CD8-positive, alpha-beta memory T cell (primary cell): ENCODE data around the gene COQ4. TPM values are rescaled to one million over a fixed set of nuclear protein-coding genes. Genes with fewer than 3 reads are reported as not detected.

Source experiments
- CTCF ChIA-PET: fragments of 350-600 bp; sonication (Branson Sonifier 250); formaldehyde crosslinking; loops from one replicate; lab custom pipeline; 2021; ENCODE audit warnings: antibody characterized with exemption; lab: Charles Lee
- POLR2A ChIA-PET: fragments of 350-600 bp; sonication (Branson Sonifier 250); formaldehyde crosslinking; loops from one replicate; lab custom pipeline; 2021; ENCODE audit warnings: antibody characterized with exemption; lab: Charles Lee
- DNase-seq, 5 donors: peaks; one replicate each; pipeline versions ENCODE4 v3.0.0 to v3.0.0-alpha.2; 2020 to 2022; ENCODE audit warnings: mixed read lengths in 1 of 5
- H3K27ac ChIP-seq: one replicate; pipeline ENCODE4 v1.7.0; 2013; ENCODE audit warnings: low read depth, mild to moderate bottlenecking, low read length, moderate library complexity
- H3K27me3 ChIP-seq: 2 replicates; pipeline ENCODE4 v1.7.0; 2013; ENCODE audit warnings: low read length, mild to moderate bottlenecking; ENCODE audit not compliant: insufficient read depth, poor library complexity, severe bottlenecking
- H3K36me3 ChIP-seq: 2 replicates; pipeline ENCODE4 v1.7.0; 2013; ENCODE audit warnings: mild to moderate bottlenecking, low read length, moderate library complexity; ENCODE audit not compliant: insufficient read depth
- H3K4me1 ChIP-seq: 2 replicates; pipeline ENCODE4 v1.7.0; 2013; ENCODE audit warnings: mild to moderate bottlenecking, low read length, moderate library complexity; ENCODE audit not compliant: insufficient read depth
- H3K4me3 ChIP-seq: 2 replicates; pipeline ENCODE4 v1.7.0; 2013; ENCODE audit warnings: mild to moderate bottlenecking, low read length
- H3K9me3 ChIP-seq: 2 replicates; pipeline ENCODE4 v1.7.0; 2013; ENCODE audit warnings: mild to moderate bottlenecking, low read length
- H3K27ac Mint-ChIP-seq, 8 donors: one replicate each; pipeline ENCODE4 v1.8.0; 2020 to 2021; ENCODE audit warnings: mixed read lengths in 8 of 8, mild to moderate bottlenecking in 6 of 8, inconsistent platforms in 3 of 8, moderate library complexity in 3 of 8
- H3K27me3 Mint-ChIP-seq, 2 donors: one replicate each; pipeline ENCODE4 v1.8.0; 2020 to 2021; ENCODE audit warnings: mixed read lengths in 2 of 2, mild to moderate bottlenecking in 1 of 2, moderate library complexity in 1 of 2
- H3K36me3 Mint-ChIP-seq, 3 donors: one replicate each; pipeline ENCODE4 v1.8.0; 2020 to 2021; ENCODE audit warnings: mixed read lengths in 3 of 3, inconsistent platforms in 1 of 3, mild to moderate bottlenecking in 1 of 3
- H3K4me1 Mint-ChIP-seq, 3 donors: one replicate each; pipeline ENCODE4 v1.8.0; 2020 to 2021; ENCODE audit warnings: mixed read lengths in 3 of 3, inconsistent platforms in 1 of 3, mild to moderate bottlenecking in 1 of 3
- H3K4me3 Mint-ChIP-seq, 7 donors: one replicate each; pipeline ENCODE4 v1.8.0; 2020 to 2021; ENCODE audit warnings: mixed read lengths in 7 of 7, mild to moderate bottlenecking in 6 of 7, moderate library complexity in 4 of 7, inconsistent platforms in 2 of 7
- H3K9me3 Mint-ChIP-seq, 5 donors: one replicate each; pipeline ENCODE4 v1.8.0; 2020 to 2022; ENCODE audit warnings: mixed read lengths in 5 of 5, mild to moderate bottlenecking in 3 of 5, moderate library complexity in 2 of 5, inconsistent platforms in 1 of 5
- polyA plus RNA-seq: library from polyadenylated mRNA; unstranded; fragments of 300-500 nt; fragmentation: Illumina TruSeq; gene quantifications from one replicate; pipeline ENCODE4 v1.2.3, GENCODE V29; 2021
- total RNA-seq, 2 experiments: library from RNA; stranded (reverse); gene quantifications; one replicate each; pipeline ENCODE4 v1.2.3, GENCODE V29; 2021

COQ4 gene
- total and polyA plus RNA-seq, 3 experiments from 2014 or later, result 36.9 to 56.9 (median 51.1) TPM

DNA sequence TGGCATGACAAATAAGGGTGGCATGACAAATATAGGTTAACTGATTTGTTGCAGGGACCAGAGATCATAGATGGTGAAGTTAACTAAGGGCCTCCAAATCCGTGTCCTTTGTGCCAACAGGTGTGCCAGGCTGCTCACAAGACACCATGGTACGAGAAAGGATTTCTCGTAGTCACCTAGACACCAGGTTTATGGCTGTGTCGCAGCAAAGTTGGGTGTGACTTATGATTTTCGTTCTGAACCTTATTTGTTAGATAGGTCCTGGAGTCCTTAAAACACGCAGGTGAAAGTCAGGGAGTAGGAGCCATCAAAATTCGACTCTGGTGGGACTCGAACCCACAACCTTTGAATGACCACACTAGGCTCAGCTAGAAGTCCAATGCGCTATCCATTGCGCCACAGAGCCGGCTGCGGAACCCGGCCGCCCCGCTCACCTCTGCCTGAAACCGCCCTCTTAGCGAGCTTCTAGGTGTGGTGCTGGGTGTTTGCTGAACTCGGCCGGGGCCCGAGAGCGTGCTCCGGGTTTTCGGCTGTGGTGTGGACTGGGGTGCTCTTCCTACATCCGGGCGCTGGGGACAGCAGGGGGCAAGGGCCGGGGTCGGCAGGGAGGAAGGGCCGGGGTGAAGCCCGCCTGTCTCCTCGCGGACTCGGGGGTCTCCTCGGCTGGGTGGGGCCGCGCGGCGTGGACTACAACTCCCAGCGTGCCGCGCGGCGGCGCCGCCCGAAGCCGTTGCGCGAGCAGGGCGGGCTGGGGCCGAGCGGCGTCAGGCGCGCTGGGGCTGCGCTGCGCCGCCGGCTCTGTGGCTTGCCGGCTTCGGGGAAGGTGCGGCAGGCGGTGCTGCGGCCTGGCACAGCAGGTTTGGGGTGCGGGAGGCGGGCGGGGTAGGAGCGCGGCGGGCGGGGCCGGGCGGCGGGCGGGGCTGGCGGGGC, 17.4 kb downstream of the COQ4 start, which contains the start of gene SLC27A4:
Gene SLC27A4 (plus strand): TSS at position 767 of the 930 bp plus-strand sequence. CDS start 2,606 bp downstream, outside the sequence.
- Mint-ChIP-seq H3K4me1 (peaks cover 6 to 13% (median 12%) of the 10 kb centered on the region in 3 donors), H3K27me3 (no peaks in the 10 kb centered on the region), H3K36me3 (peaks cover 0 to 24% (median 0%) of the 10 kb centered on the region in 3 donors), H3K27ac (peak within 1 kb of the TSS; percentile 86 to 98 (median 94)), H3K9me3 (no peaks in the 10 kb centered on the region), H3K4me3 (peak within 1 kb of the TSS; percentile 81 to 99 (median 92))
- ChIA-PET POLR2A (no interaction called here), CTCF (interaction anchor here (1.0 to 2.0 kb wide), 4 partner anchors 9 to 44 kb away, joined by 4 to 5 read pairs (median 4); no protein-coding TSS in a partner anchor)
- Histone ChIP-seq H3K36me3 (peaks cover 7% of the 10 kb centered on the region), H3K27ac (peak within 1 kb of the TSS; percentile 59), H3K9me3 (no peaks in the 10 kb centered on the region), H3K4me1 (peaks cover 13% of the 10 kb centered on the region), H3K4me3 (peak within 1 kb of the TSS; percentile 75), H3K27me3 (no peaks in the 10 kb centered on the region)
- peak; percentile 76 to 86 (median 81) for DNase-seq

DNA sequence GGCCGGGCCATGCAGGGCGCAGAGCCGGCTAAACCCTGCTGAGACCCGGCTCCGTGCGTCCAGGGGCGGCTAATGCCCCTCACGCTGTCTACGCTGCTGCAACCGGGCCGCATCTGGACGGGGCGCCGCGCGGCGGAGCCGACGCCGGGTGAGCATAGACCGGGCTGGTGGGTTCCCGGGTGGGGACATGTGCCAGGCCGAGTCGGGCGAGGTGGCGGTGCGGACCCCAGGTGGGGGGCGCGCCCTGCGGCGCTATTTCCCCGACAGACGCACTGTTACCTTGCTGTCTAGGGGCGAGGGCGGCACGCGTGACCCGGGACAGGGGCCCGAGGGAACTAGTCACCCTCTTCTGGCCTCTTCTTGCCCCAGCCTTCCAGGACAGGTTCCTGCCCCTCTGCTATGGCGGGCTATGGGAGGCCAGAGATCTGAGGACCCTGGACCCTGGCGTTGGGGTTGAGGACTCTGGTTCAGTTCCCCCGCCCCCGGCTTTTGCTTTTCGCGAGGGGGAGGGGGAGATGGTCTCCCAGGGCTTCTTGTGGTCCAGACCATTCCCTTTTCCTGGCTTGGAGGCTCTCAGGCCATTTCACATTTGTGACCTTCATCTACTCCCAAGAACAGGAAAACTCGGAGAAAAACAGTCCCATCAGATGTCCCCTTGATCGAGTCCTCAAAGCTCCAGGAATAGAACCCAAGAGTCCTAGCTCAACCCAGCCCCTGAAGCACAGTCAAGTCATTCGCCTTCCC, 18.2 kb downstream of the COQ4 start:
- H3K36me3 Mint-ChIP-seq, result peaks cover 0 to 30% (median 0%) of the 10 kb centered on the region in 3 donors
- peaks cover 6 to 13% (median 12%) of the 10 kb centered on the region in 3 donors for H3K4me1 Mint-ChIP-seq
- CTCF ChIA-PET, result interaction anchor here (0.6 to 2.0 kb wide), 18 partner anchors 9 to 477 kb away, joined by 3 to 15 read pairs (median 4); partner anchors contain the start of genes CIZ1, ENDOG and URM1
- POLR2A ChIA-PET, result no interaction called here
- H3K27ac Mint-ChIP-seq, result peak overlapping the region; percentile 51 to 98 (median 93)
- no peaks in the 10 kb centered on the region for H3K27me3 Mint-ChIP-seq
- peak overlapping the region; percentile 81 to 99 (median 92) for H3K4me3 Mint-ChIP-seq
- no peaks in the 10 kb centered on the region for H3K27me3 ChIP-seq
- H3K9me3 Mint-ChIP-seq, result no peaks in the 10 kb centered on the region
- H3K27ac ChIP-seq, result peak overlapping the region; percentile 59
- peaks cover 7% of the 10 kb centered on the region for H3K36me3 ChIP-seq
- no peak for DNase-seq
- peaks cover 13% of the 10 kb centered on the region for H3K4me1 ChIP-seq
- H3K9me3 ChIP-seq, result no peaks in the 10 kb centered on the region
- peak overlapping the region; percentile 75 for H3K4me3 ChIP-seq

DNA sequence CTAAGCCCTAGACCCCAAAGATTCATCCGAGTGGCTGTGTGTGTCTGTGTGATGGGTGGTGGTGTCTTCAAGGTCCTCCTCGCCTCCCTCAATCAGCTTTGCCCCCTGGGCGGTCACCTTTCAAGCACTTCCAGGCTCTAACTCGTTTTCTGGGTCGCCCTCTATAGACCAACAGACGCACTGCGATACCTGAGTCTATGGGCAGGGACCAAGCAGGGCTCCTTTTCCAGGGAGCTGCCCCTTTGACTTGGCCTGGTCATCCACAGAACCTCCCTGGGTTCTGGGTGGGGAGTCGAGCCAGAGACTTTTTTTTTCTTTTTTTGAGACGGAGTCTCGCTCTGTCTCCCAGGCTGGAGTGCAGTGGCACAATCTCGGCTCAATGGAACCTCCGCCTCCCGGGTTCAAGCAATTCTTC, 18.8 kb downstream of the COQ4 start:
- Histone ChIP-seq H3K9me3 (no peaks in the 10 kb centered on the region), H3K27me3 (no peaks in the 10 kb centered on the region), H3K4me3 (peak overlapping the region; percentile 75), H3K36me3 (peaks cover 7% of the 10 kb centered on the region), H3K27ac (no peak overlapping the region), H3K4me1 (peaks cover 13% of the 10 kb centered on the region)
- H3K36me3 Mint-ChIP-seq, result peaks cover 0 to 30% (median 0%) of the 10 kb centered on the region in 3 donors
- H3K4me3 Mint-ChIP-seq, result peak overlapping the region; percentile 81 to 99 (median 92)
- peak; percentile 43 to 78 (median 56) for DNase-seq
- peak overlapping the region; percentile 51 to 98 (median 93) for H3K27ac Mint-ChIP-seq
- peaks cover 6 to 13% (median 12%) of the 10 kb centered on the region in 3 donors for H3K4me1 Mint-ChIP-seq
- CTCF ChIA-PET, result interaction anchor here (0.6 to 1.6 kb wide), 16 partner anchors 9 to 477 kb away, joined by 3 to 15 read pairs (median 4); partner anchors contain the start of genes CIZ1, ENDOG and URM1
- POLR2A ChIA-PET, result interaction anchor here (0.5 kb wide), 1 partner anchor 21 kb away, joined by 3 read pairs; no protein-coding TSS in a partner anchor
- H3K27me3 Mint-ChIP-seq, result no peaks in the 10 kb centered on the region
- H3K9me3 Mint-ChIP-seq, result no peaks in the 10 kb centered on the region

- no peak for DNase-seq
- no peaks in the 10 kb centered on the region for H3K9me3 Mint-ChIP-seq
- H3K27me3 Mint-ChIP-seq, result no peaks in the 10 kb centered on the region
- ChIA-PET POLR2A (no interaction called here), CTCF (interaction anchor here (1.9 kb wide), 1 partner anchor 18 kb away, joined by 5 read pairs; no protein-coding TSS in a partner anchor)
- Histone ChIP-seq H3K27ac (no peak overlapping the region), H3K9me3 (no peaks in the 10 kb centered on the region), H3K36me3 (peaks cover 12% of the 10 kb centered on the region), H3K27me3 (no peaks in the 10 kb centered on the region), H3K4me1 (peaks cover 13% of the 10 kb centered on the region), H3K4me3 (no peak overlapping the region)
- H3K36me3 Mint-ChIP-seq, result peaks cover 0 to 43% (median 0%) of the 10 kb centered on the region in 3 donors
- H3K4me3 Mint-ChIP-seq, result peak overlapping the region in 1 of 7 donors; percentile 45
- peaks cover 6 to 13% (median 12%) of the 10 kb centered on the region in 3 donors for H3K4me1 Mint-ChIP-seq
- H3K27ac Mint-ChIP-seq, result no peak overlapping the region
Measured at GRCh38 chr9:128342971-128343680, 20.5 kb downstream of the COQ4 start.

DNA sequence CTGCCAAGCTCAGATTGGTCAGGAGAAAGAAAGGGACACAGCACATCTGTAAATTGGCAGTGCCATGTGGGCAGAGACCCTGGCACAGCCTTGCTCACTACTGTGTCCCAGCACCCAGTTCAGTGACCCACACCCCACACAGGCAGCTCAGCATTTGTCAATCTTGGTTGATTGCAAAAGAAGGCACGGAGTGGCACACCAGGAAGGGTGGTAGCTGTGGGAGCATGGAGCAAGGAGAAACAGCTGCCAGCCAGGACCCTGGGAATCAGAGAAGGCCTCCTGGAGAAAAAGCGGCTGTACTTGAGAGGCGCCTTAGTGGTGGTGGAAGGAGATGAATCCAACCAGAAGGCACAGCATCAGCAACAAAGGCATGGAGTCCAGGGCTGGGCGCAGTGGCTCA, 21.2 kb downstream of the COQ4 start:
- POLR2A ChIA-PET, result no interaction called here
- no peaks in the 10 kb centered on the region for H3K27me3 Mint-ChIP-seq
- peaks cover 6 to 13% (median 12%) of the 10 kb centered on the region in 3 donors for H3K4me1 Mint-ChIP-seq
- H3K27me3 ChIP-seq, result no peaks in the 10 kb centered on the region
- CTCF ChIA-PET, result interaction anchor here (1.8 to 1.9 kb wide), 2 partner anchors 17 to 48 kb away, joined by 5 read pairs; no protein-coding TSS in a partner anchor
- H3K27ac Mint-ChIP-seq, result no peak overlapping the region
- H3K36me3 ChIP-seq, result peaks cover 12% of the 10 kb centered on the region
- H3K4me3 ChIP-seq, result no peak overlapping the region
- DNase-seq, result no peak
- H3K4me1 ChIP-seq, result peaks cover 13% of the 10 kb centered on the region
- H3K27ac ChIP-seq, result no peak overlapping the region
- H3K36me3 Mint-ChIP-seq, result peaks cover 0 to 48% (median 0%) of the 10 kb centered on the region in 3 donors
- H3K9me3 ChIP-seq, result no peaks in the 10 kb centered on the region
- no peaks in the 10 kb centered on the region for H3K9me3 Mint-ChIP-seq
- peak overlapping the region in 1 of 7 donors; percentile 45 for H3K4me3 Mint-ChIP-seq

DNA sequence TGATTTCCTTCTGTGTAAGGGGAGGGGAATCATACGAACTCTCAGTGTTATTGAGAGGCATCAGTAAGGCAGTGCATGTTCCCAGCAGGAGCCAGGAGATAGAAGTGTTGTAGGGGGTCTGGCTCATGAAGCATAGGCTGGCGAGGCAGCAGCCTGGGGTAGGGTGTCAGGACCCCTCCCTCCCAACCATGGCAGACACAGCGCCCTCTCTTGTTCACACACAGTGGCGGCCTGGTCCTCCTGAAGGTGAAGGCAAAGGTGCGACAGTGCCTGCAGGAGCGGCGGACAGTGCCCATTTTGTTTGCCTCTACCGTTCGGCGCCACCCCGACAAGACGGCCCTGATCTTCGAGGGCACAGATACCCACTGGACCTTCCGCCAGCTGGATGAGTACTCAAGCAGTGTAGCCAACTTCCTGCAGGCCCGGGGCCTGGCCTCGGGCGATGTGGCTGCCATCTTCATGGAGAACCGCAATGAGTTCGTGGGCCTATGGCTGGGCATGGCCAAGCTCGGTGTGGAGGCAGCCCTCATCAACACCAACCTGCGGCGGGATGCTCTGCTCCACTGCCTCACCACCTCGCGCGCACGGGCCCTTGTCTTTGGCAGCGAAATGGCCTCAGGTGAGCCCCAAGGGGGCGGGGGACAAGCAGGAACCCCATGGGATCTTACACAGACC, 22.4 kb downstream of the COQ4 start:
- H3K4me1 ChIP-seq, result peaks cover 8% of the 10 kb centered on the region
- no peaks in the 10 kb centered on the region for H3K9me3 Mint-ChIP-seq
- H3K4me3 ChIP-seq, result no peak overlapping the region
- H3K27me3 ChIP-seq, result no peaks in the 10 kb centered on the region
- peak overlapping the region in 1 of 8 donors; percentile 32 for H3K27ac Mint-ChIP-seq
- ChIA-PET CTCF (interaction anchor here (1.8 to 1.9 kb wide), 2 partner anchors 16 to 49 kb away, joined by 5 read pairs; no protein-coding TSS in a partner anchor), POLR2A (interaction anchor here (0.6 kb wide), 1 partner anchor 371 kb away, joined by 4 read pairs; no protein-coding TSS in a partner anchor)
- no peaks in the 10 kb centered on the region for H3K9me3 ChIP-seq
- peaks cover 12% of the 10 kb centered on the region for H3K36me3 ChIP-seq
- H3K27me3 Mint-ChIP-seq, result no peaks in the 10 kb centered on the region
- peaks cover 6 to 8% (median 7%) of the 10 kb centered on the region in 3 donors for H3K4me1 Mint-ChIP-seq
- no peak overlapping the region for H3K4me3 Mint-ChIP-seq
- H3K36me3 Mint-ChIP-seq, result peaks cover 0 to 59% (median 4%) of the 10 kb centered on the region in 3 donors
- no peak overlapping the region for H3K27ac ChIP-seq
- DNase-seq, result no peak
